HG03520 (cell line): Measurements from ENCODE around the gene SRRD.
"Not testable (repeated sequence)": the region's sequence is repeated elsewhere in the genome, so short reads cannot be mapped to it uniquely, and the experiment has no call there.

Experiments used
- ATAC-seq: cut with Tn5 transposase; IDR thresholded peaks from one replicate; pipeline ENCODE4 v1.9.1; 2021; ENCODE audit warnings: mild to moderate bottlenecking, moderate library complexity; ENCODE audit not compliant: unreplicated experiment

The SRRD gene

DNA sequence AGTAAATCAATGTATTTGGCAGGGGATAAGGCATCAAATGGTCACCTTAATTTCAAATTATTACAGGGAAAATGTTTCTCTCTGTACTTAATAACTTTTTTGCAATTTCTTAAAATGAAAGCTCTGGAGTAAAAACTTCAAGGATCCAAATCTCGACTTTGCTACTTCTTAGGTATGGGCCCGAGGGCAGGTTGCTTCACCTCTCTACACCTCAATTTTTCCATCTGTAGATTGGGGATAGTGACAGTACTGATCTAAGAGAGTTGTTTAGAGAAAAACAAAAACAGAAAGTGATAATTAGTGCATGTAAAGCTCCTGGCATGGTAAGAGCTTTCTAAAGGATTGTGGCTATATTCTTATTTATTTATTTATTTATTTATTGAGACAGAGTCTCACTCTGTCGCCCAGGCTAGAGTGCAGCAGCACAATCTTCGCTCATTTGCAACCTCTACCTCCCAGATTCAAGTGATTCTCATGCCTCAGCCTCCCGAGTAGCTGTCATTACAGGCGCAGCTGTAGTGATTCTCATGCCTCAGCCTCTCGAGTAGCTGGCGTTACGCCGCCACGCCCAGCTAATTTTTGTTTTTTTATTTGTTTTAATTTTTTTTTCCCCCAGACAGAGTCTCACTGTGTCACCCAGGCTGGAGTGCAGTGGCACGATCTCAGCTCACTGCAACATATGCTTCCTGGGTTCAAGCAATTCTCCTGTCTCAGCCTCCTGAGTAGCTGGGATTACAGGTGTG is 30.9 kb downstream of the SRRD start:
- no peak for ATAC-seq

DNA sequence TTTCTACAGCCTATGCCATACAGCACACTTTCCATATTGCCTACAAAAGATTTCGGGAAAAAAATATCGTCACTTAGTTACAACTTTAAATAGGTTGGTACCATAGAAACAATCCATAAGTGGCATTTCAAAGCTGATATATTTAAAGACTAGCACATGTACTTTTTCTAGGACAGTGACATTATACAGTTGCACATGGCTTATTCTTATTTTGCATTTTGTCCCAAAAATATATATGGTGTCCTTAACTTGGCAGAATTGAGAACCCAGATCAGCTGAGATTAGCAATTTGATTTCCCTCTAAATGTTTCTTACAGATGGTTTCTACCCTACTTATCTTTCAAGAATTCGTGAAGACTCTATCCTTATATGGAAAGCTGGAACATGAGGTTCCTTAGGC is 32.3 kb downstream of the SRRD start:
- no peak for ATAC-seq

DNA sequence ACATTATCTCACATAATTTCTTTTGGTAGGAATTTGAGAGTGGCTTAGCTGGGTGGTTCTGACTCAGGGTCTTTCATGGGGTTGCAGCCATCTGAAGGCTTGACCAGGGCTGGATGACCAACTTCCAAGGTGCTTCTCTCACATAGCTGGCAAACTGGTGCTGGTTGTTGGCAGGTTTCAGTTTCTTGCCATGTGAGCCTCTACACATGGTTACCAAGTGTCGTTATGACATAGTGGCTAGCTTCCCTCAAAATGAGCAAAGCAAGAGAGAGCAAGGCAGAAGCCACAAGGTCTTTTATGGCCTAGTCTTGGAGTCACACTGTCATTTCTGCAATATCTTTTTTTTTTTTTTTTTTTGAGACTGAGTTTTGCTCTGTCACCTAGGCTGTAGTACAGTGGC is 32.8 kb downstream of the SRRD start:
- no peak for ATAC-seq

DNA sequence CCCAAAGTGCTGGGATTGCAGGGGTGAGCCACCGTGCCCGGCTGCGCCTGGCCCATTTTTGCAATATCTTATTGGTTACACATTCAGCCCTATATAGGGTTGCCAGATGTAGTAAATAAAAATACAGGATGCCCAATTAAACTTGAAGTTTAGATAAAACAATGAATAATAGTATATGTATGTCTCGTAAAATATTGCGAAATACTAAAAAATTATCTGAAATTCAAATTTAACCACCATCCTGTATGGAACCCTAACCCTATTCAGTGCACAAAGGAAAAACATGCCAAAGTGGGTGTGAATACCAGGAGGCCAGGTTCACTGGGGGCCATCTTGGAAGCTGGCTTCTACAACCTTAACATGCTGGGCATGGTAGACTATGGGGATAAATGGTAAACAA is 33.8 kb downstream of the SRRD start:
- ATAC-seq = no peak

DNA sequence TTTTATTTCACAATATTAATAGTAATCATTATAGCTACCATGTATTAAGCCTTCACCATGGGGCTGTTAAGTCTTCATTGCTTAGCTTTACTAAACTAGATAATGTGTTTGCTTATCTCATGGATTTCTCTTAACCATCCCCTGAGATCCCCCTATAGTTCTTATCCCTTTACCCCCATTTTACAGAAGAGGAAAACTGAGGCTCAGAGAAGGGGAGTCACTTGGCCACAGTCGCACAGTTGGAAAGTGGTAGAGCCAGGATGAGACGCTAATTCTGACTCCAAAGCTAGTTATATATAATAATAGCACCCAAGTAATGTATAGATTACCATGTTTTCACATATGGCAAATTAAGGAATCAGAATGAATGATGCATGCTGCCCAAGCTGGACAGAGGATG is 38.3 kb downstream of the SRRD start:
- no peak for ATAC-seq

DNA sequence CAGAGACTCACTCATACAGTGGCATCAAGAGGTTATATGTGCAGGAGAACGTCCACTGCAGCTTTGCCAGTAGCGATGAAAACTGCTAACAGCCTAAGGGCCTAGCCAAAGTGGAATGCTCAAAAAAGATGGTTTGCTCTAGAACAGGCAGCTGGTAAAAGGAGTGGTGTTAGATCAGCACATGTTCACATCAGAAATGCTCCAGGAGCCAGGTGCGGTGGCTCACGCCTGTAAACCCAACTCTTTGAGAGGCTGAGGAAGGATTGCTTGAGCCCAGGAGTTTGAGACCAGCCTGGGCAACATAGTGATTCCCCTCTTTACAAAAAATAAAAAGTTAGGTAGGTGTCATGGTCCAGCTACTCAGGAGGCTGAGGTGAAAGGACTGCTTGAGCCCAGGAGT is 38.9 kb downstream of the SRRD start:
- no peak for ATAC-seq

DNA sequence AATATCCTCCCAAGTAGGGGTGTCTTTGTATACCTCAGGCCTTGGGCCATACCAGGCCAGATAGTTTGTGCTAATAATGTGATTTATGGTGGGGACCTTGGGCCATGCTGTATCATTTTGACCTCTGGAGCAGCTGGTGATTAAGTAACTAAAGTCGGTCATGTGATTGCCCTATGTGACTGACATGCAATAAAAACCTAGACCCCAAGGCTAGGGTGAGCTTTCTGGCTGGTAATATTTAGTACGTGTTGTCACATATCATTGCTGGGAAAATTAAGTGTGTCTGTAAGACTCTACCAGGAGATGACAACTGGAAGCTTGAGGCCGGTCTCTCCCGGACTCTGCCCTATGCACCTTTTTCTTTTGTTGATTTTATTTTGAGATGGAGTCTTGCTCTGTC is 41.2 kb downstream of the SRRD start:
- no peak for ATAC-seq

DNA sequence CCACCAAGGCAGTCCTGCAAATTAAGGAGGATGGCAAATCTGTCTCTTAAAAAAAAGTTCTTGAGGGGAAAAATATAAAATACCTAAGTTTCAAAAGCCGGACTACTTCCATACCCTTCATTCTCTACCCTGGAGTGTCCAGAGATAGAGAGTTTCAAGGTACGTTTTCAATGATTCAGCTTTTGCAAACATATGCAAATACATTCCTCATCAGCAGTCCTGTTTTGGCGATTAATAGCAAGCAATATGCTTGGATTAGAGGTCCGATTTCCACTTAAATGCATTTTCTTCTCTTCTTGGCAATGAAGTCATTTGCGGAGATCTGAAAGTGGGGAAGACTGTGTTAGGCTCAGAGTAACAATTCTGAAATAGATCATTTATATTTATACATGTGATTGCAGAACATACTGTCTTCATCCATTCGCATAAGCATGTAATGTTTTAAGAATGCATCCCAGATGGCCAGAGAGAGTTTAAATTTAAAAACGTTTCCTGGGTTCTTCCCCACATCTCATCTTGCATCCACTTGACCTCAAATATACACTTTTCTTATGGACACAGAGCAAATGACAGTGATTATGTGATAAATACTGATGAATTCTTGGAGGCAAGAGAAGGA is 42.4 kb downstream of the SRRD start:
- no peak for ATAC-seq

DNA sequence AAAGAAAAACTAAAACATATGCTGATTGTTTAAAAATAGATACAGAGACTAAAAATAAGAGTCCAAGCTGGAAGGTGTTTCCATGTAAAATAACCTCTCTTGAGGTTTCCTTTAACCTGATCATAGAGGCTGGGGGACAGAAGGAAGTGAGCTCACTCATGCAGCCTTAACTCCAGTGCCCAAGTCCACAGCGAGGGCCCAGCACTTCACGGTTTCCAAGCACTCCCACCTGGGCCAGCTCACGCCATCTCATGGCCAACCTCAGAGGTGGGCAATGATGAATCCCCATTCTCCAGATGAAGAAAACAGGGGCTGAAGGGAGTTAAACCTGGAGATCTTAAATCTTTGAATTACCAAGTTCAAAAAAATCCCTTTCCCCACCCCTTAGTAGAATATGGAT is 43.5 kb downstream of the SRRD start:
- no peak for ATAC-seq

DNA sequence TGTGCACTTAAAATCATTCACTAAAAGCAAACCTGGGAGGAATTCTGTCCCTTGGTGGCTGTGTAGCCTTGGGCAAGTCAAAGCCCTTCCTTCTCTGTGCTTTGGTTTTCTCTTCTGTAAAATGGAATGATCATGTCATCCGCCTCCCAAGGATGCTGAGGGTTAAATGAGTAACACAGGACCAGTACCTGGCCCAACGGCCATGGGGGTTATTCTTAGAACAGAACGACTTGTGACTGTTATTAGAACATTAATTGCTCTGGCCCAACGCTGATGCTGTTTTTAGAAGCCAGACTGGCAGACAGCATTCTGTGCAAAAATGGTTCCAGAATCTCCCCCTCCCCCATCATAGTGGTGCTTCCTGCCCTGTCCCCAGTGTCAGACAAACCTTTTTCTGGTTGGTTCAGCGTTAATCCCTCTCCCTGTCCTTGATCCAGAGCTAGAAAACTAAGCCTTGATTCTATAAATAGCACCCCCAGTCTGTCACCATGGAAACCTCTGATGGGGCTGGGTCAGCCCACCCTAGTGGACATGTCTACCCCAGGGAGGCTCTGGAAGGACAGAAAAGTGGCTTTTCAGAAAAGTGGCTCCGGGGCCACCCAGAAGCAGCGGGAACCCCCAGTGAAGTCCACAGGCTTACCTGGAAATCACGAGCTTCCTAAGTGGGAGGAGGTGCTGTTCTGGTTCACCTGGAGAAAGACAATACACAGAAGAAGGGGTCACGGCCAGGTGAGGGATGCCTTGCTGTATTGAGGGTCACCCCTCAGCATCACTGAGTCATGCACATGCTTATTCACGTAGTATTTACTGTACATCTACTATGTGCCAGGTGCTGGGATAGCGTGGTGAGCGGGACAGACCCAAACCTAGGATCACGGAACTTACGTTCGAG is 44.1 kb downstream of the SRRD start:
- ATAC-seq = no peak

DNA sequence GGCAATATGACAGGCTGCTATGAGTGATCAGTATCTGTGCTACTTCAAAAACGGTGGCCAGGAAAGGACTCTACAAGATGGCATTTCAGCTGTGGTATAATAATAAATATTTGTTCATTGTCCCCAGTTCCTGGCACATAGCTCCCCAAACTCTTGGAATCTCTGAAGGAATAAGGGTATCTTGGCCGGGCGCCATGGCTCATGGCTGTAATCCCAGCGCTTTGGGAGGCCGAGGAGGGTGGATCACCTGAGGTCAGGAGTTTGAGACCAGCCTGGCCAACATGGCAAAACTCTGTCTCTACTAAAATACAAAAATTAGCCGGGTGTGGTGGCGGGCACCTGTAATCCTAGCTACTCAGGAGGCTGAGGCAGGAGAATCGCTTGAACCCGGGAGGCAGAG is 44.8 kb downstream of the SRRD start:
- not testable (repeated sequence) for ATAC-seq

DNA sequence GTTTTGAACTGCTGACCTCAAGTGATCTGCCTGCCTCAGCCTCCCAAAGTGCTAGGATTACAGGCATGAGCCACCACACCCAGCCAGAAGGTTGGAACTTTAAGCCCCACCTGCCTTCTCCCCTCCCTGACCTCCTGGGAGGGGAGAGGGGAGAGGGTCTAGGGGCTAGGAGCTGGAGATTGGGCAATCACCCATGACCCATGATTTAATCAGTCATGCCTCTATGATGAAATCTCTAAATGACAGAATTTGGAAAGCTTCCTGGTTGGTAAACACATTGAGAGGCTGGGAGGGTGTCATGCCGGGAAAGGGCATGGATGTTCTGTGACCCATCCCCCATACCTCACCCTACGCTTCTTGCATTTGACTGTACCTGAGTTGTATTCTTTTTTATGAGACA is 45.7 kb downstream of the SRRD start:
- ATAC-seq = no peak

DNA sequence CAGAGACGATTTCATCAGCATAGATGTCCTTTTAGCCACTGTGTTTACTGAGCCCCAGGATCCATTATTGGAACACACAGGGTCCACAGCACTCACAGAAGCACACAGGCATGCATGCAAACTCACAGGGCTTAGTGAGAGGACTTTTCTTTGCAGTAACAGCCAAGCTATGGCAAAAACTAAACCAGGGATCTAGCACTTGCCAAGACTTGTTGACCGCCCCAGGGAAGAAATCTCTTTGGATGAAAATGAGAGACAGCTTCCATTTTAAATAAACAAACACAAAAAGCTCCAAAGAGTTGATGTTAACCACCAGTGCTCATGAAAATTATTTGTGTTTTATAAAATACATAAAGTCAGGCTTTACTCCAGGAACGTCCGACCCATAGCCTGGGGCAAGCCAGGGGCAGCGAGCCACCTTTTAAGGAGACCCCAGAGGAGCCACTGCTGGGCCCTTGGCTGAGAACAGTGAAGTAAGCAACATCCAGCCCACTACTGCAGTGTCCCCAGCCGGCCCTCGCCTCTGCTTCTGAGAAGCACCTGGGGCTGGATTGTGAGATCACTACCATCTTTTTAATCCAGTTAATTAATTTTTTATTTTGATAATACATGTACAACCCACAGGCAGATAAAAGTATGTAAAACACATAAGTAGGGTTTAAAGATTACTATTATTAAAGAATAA is 50.6 kb downstream of the SRRD start:
- no peak for ATAC-seq

DNA sequence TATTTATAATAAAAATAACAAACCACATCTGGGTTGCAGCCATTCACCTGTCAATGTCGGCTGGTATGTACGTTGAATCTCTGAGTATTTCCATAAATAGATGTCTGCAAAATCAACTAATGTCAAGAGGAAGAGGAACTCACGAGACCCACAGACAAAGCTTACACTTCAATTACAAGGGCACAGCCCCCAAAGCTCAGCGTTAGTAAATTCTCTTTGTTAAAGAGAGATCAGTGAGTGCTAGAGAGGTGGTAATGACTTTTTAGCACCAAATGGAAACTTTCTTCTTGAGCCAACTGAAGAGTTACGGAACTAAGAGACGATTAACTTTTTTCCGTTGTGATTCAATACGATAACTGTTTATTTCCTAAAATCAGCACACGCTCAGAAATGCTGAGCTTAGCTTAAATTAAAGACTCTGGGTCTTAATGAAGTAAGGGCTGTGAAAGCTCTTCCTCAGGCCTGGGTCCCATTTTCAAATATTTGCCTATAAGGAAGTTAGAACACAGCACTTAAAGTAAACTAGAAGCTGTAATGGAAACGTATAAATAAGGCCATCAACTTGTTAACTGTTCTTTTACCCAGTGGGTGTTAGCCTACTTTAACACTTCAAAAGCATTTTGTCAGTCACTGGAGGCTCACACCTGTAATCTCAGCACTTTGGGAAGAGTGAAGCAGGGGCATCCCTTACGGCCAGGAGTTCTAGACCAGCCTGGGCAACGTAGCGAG is 51.4 kb downstream of the SRRD start:
- no peak for ATAC-seq

DNA sequence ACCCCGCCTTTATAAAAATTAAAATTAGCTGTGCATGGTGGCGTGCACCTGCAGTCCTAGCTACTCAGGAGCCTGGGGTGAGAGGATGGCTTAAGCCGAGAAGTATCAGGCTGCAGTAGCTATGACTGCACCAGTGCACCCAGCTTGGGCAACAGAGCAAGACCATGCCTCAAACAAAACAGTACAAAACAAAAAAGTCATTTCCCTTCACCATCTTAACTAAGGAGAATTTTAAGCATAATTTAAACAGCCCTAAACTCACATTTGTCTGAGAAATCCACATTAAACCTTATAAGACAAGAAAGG is 51.9 kb downstream of the SRRD start:
- no peak for ATAC-seq

DNA sequence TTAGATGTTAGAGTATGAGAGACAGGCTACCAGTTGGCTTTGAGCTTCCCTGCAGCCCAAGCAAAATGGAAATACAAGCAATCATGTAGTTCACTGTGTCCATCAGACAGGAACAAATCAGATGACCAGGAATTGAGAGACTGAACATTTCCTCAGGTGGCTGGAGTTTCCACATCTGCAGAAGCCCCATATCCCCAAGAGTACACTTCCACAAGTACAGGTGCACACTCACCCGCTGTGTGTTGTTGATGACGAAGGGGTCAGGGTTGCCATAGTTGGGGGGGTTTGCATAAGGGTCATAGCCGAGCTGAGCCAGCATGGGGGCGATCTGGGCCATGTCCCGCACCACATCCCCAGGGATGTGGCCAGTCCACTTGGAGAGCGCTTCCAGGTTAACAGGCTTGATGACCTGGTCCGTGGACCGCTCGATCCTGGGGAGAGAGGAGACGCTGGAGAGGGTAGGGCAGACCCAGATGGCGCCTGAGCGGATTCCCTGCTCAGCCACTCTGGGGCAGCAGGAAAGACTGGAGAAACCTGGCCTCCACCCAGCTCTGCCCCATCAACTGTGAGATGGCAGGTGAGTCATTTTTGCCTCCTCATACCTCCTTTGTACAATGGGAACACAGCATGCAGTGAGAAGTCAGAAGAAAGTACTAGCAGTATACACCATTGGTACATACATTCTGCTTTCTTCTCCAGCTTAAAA is 52.5 kb downstream of the SRRD start:
- no peak for ATAC-seq

DNA sequence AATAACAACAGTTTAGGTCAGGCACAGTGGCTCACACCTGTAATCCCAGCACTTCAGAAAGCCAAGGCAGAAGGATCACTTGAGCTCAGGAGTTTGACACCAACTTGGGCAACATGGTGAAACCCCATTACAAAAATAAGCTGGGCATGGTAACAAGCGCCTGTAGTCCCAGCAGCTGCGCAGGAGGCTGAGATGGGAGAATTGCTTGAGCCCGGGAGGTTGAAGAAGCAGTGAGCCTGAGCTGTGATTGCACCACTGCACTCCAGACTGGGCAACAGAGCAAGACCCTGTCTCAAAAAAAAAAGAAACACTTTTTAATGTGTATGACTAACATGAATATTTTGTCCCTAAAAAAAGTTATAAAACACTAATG is 53.1 kb downstream of the SRRD start:
- ATAC-seq = no peak

DNA sequence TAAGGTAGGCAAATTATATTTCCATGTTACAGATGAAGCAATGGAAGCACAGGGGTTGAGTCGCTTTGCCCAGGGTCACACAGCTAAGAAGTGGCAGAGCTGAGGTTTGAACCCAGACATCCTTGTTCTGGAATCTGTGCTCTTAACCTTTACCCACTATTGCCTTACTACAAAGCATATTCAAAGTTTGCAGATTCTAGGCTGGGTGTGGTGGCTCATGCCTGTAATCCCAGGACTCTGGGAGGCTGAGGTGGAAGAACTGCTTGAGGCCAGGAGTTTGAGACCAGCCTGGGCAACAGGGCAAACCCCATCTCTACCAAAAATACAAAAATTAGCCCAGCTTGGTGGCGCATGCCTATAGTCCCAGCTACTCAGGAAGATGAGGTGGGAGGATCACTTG is 56.4 kb downstream of the SRRD start:
- ATAC-seq = no peak

DNA sequence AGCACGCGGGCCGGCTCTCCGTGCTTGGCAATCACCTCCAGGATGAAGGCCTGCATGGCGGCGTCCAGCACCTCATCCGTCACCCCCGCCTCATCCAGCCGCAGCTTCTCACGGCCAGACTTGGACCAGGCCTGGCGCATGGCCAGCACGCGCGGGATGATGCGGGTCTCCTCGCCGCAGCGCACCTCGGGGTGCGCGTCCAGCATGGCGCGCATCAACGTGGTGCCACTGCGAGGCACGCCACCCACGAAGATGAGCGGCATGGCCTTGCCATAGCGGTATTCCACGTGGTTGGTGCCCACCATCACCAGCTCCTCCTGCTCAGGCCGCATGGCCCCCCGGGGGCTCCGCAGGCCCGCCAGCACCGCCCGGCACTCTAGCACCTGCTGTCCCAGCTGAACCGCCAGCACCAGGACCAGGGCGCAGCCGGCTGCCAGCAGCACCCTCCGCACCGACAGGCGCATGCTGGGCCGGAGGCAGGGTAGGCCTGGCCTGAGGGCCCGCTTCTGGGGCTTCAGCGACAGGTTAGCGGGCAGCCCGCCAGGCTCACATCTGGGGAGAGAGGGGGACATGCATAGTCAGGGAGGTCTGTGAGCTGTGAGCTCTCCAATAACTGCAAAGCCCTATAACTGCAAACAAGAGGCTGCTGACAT is 57.6 kb downstream of the SRRD start:
- no peak for ATAC-seq

DNA sequence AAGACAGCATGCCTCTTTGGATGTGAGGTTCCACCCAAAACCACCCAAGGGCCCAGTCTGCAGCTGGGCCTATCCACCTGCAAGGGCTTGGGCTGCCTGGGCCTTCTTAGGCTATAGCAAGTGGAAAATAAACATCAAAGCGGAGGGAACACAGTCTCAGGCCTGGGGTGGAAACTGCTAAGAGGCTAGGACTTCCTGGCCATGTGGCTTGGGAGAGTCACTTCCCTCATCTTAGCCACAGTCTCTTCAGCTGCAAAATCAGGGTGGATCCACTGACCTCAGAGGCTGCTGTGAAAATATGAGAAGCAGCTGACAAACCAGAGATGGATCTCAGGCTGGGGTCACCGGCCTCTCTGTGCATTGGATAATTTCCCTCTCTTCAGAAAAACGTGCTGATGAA is 59.2 kb downstream of the SRRD start:
- ATAC-seq = no peak
